ENCODE measurements around the gene MAP3K12.

The MAP3K12 gene

DNA sequence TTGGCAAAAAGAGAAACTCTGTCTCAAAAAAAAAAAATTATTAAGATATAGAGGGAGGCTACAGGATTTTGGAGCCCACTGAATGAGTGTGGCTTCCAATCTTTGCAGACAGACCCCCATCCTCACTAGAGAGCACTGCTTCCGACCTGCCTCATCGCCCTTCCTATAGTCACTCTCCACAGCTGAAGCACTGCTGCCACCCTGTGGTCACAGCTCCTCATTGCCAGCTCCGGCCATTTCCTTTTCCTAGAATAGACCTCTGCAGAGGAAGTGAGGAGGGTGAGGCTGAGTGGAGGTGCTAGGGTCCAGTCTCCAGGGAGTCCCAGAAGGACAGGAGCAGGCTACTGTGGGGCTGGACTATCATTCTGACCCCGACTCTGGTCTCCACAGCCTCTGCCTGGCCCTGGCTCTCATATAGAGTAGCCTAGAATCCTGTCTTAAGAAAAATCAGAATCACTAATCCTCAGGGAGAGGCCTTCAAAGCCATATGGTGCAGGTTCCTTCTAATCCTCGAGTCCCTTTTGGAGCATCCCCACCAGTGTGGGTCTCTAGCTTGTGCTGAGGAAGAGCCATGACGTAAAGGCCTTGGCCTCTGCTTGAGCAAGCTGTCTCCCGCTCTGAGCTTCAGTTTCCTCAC is 9.4 kb upstream of the MAP3K12 start:
- DNase-seq: peak; percentile 87

DNA sequence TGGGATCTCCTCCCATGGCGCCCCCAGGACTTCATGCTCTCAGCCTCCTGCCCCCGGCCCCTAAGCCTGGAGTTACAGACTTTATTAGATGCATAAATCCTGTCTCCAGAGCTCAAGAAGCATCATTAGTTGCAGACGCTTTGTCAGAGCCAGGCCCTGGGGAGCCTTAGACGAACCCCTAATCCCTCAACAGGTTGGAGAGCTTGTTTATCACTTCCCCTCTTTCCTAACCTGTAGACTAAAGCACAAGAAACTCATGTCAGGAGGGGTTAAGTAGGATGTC is 8.3 kb upstream of the MAP3K12 start:
- no peak for DNase-seq

DNA sequence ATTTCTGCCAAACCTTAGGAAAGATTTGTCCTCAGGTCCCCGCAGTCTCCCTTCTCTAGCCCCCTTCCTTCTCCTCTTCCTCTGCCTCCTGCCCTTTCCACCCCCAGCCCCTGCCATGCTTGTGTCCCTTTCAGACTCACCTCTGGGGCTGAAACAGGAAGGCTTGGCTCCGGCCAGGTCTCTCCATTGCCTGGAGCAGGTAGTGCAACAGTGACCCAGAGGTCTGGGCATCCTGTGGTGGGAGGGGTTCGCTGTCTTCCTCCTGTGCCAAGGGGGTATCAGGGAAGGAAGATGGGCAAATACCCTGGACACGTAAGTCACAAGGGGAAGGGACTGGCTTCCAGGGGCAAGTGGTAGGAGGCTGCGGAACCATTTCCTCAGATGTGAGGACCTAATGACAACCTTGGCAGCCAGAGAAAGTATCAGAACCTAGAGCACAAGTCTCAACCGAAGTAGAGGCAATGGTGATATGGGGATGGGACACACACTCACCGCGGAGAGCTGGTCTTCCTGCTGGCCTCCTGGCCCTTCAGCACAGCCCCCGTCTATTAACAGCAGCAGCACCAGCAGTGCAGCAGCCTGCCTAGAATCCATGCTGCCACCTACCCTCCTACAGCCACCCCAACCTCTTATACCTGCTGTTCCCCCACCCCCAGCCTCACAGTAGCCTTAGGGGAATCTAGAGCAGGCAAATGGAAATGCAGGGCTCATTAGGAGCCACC is 7.8 kb upstream of the MAP3K12 start, which contains the start of gene NPFF:
NPFF (minus strand) TSS at position 604 of the 722 bp plus-strand sequence; CDS start at position 594, 10 bp downstream.
- no peak for DNase-seq

DNA sequence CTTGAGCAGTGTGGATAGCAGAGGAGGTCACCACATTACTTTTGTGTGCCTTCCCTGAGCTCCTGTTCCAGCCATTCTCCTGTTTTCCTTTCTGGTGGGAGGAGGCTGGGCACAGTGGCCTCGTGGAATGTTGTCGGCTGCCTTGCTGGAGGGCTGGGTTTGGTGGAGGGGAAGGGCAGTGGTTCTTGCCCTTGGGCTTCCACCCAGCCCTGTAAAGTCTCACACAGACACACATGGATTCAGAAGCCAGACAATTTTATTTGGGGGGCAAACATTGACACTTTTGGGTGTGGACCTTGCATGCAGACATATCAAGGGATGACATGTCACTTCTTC is 7.2 kb upstream of the MAP3K12 start:
- no peak for DNase-seq

DNA sequence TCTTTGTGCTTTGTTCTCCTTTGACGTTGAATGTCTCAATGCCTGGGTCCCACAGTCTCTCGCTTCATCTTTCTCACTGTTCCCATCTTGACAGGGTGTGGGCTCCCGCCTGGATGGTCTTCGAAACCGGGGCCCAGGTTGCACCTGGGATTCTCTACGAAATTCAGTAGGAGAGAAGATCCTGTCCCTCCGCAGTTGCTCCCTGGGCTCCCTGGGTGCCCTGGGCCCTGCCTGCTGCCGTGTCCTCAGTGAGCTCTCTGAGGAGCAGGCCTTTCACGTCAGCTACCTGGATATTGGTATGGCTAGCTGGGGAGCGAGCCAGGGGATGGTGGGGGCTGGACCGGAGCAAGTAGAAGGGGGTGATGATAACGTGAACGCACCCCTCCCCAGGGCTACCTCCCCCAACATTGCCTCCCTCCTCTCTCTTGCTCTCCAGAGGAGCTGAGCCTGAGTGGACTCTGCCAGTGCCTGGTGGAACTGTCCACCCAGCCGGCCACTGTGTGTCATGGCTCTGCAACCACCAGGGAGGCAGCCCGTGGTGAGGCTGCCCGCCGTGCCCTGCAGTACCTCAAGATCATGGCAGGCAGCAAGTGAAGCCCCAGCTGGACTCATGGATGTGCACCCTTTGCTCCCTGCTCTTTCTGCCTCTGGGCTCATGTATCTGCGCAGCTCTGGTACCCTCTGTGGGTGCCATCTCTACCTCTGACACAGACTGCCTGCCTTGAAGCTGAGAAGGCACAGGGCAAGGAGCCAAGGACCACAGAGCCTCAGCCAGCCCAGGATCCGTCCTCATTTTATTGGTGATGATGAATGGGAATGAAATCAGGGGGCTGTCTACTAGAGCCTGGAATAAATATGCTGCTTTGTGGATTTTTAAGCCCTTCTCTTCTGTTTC is 6.5 kb upstream of the MAP3K12 start:
- DNase-seq: no peak

DNA sequence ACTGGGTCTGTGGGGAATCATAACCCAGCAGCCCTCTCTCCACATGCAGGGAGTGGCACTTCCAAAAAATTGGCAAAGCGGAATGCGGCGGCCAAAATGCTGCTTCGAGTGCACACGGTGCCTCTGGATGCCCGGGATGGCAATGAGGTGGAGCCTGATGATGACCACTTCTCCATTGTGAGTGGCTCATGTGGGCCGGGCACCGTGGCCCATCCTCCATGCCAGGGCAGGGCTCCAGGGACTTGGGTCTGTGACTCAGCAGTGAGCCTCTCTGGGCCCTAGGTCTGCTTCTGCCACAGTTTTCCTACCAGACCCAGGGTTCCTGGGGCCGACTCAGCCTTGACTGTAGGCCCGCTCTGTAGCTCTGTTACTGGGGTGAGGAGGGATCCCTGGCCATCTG is 5.8 kb upstream of the MAP3K12 start:
- DNase-seq: no peak

DNA sequence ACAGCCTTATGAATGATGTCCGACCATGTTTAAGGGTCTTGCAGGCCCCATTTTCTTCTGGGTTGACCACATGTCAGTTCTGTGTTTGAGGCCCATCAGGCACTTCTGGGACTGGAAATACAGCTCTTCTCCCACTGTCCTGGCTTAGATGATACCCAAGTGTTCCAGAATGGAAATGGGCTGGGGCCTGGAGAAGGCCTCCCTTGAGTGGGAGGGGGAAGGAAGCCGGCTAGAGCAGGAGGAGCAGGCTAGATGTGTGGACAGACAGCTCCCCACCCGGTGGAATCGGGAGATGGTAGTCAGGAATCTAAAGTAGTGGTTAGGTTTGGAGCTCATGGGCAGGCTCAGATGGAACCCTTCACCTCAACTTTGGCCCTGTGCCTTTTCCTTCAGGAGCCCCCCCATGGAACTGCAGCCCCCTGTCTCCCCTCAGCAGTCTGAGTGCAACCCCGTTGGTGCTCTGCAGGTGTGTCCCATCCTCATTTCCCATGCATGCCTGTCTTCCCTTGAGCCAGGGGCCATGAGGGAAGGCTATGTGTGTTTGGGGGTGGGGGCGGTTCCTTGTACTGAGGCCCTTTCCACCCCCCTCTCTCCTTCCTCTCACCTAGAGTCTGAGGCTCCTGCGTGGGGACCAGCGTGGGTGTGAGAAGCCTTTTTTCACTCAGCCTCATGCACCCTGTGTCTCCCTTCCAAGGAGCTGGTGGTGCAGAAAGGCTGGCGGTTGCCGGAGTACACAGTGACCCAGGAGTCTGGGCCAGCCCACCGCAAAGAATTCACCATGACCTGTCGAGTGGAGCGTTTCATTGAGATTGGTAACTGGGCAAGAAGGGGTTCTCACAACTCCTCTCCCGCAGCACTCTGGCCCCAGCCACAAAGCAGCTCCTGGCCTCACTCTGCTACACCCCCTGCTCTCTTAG is 5.0 kb upstream of the MAP3K12 start:
- no peak for DNase-seq

DNA sequence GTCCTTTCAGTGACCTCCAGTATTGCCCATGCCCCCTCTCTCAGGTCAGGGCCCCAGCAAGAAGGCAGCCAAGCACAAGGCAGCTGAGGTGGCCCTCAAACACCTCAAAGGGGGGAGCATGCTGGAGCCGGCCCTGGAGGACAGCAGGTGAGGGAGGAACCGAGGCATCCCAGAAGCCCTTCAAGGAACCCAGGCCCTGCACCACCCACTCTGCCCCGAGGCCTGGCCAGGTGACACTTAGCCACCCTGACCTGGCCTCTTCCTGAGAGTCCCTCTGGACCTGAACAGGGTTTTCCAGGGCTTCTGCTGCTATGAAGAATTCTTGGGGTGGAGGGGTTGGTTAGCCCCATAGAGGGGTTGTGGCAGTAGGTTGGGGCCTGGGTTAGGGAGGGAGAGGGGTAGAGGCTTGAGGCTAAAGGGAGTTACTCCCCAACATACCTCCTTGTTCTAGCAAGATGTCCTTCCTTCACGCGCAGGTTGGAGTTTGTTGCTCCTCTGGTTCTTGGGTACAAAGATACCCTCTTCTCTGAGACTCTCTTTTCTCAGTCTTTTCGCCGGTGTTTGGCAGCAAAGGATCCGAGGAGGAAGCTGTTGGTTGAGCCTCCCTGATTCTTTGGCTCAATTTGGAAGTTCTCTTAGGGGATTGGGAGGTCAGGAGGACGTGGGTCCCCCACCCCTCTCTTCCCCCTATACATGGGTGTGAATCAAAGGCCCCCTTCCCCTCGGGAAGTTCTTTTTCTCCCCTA is 3.9 kb upstream of the MAP3K12 start:
- no peak for DNase-seq

DNA sequence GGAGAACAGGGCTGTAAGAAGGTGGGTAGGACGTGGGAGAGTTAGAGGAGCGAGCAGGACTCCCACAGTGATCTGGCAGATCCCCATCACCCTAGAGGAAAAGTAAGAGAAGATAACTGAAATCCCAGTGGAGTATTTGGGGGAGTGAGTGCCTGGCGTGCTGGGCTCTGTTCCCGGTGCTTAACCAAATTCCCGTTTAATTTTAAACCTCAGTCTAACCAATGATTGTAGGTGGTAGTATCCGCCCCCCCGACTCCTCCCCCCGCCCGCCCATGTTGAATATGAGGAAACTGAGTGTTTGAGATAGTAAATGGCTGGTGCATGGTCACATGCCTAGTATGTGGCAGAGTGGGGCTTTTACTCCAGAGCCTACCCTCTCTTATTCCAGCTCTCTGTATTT is 3.1 kb upstream of the MAP3K12 start:
- DNase-seq: no peak

DNA sequence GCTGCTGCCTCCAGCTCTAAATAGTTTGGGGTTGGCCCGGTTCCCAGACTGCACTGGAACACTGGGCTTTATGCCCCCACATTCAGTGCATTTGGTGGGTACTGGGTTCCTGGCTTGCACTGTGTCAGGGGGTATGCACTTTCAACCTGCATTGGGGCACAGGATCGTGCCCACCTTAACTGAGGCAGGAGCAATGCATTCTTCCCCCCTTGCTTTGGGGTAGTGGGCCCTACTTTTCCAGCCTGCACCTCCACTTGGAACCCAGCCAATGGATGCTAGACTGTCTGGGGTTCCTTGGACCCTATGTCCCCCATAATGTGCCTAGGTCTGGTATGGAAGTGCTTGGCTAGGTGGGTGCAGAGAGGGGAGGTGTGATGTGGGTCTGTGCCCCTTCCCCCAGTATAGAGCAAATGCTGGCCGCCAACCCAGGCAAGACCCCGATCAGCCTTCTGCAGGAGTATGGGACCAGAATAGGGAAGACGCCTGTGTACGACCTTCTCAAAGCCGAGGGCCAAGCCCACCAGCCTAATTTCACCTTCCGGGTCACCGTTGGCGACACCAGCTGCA is 2.4 kb upstream of the MAP3K12 start:
- no peak for DNase-seq

DNA sequence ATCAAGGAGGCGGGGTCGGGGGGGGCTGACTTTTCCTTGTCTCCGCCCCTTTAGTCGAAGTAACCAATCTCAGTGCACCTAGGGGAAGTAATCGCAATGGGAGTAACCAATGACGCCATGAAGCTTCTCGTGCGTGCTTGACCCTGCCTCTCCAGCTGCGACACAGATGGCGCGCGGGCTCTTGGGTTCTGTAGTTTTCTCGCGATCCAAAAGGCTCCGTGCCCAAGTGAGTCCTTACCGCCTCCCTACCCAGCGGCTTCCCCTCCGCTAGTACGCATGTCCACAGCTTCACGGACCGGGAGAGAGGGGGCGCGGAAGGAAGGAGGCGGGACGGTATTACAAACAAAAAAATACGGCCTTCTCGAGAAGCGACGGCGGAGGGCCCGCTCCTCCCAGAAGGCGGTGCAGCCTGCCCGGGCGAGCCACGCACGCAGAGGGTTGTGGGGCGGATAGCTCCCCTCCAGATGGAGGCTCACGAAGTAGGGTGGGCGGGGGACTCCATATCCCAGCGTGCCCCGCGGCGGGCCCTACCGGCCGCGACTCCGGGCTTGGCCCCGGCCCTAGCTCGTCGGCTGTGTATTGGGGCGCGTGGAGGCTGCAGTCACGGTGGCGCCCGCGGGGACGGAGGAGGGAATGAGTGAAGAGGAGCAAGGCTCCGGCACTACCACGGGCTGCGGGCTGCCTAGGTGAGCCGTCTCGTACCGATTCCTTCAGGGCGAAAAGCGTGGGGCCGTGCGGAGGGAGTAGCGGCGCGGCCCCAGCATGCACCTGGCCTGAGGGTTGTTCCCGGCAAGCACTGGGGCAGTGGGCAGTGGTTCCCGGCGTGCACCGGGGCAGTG is 1.7 kb upstream of the MAP3K12 start, which contains the start of gene TARBP2:
TARBP2 (plus strand) TSS at position 508 of the 839 bp plus-strand sequence; CDS start at position 634, 126 bp downstream.
- DNase-seq: peak; percentile 100

DNA sequence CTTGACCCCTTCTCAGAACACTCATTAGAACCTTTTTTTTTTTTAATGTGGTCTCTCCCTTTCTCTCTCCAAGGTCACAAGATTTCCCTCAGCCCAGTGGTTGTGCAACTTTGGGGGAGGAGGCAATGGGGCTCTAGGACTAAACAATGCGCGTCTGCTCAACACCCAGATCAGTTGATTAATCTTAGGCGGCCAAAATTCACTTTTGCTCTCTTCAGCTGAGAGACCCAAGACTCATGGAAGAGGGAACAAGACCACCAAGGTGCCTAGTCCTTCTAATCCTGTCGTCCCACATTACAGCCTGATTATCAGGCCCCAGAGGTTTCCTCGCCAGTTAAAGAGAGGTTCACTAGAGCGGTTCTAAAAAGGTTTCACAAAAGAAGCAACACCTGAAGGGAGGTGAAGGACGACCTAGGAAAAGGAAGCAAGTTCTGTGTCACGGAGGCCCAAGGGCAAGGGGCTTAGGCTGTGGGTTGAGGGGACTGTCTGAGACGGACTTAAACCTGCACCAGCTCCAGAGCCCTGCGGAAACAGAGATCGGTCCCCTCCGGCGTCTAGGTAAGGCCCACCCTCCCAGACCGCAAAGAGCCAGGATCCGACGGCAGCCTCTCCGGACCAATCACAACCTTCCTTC is 1.0 kb upstream of the MAP3K12 start:
- peak; percentile 70 for DNase-seq

DNA sequence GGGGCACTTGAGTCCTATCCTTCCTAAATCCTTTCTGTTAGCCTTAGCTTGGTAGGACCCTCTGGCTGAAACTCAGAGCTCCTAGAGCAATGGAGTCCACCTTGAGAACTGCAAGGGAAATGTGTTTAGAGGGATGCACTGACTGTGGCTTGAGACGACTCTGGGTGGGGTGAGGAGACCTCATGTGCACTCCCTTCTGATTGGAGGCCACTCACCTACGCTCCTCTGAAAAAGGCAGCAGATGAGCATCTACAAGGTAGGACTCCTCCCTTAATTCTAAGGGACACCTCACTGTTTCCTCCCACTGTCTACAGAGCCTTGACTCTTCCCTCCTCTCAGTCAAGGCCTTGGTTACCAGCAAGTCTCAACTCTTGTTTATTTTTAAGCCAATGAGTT is 1.0 kb downstream of the MAP3K12 start:
- DNase-seq: no peak

DNA sequence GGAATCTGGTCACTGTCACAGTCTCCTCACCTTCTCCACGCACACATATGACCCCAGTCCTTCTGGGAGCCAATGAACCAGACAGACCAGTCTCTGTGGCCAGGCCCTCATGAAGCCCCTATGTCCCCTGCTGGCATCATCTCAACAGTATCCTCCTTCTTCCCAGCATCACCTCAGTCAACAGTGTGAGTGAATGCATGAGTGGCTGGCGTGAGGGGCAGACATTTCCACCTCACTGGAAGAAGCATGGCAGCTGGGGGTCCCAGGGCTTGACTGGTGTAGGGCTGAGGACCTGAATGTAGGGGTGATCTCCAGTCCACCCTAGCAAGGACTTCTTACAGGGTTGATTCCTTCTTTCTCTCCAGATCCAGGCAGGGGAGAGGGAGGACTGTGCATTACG is 1.8 kb downstream of the MAP3K12 start:
- DNase-seq: no peak

DNA sequence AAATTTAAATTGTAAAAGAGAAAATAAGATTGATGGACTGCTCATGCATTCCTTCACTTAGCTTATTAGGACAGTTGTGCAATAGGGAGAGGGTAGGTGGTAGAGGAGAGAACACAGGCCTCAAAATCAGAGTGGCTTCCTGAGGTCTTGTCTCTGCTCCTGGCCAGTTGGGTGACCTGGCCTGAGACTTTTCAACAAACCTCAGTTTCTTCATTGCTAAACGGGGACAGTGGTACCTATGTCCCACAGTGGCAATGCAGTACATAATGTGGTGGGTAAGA is 2.6 kb downstream of the MAP3K12 start:
- DNase-seq: no peak

DNA sequence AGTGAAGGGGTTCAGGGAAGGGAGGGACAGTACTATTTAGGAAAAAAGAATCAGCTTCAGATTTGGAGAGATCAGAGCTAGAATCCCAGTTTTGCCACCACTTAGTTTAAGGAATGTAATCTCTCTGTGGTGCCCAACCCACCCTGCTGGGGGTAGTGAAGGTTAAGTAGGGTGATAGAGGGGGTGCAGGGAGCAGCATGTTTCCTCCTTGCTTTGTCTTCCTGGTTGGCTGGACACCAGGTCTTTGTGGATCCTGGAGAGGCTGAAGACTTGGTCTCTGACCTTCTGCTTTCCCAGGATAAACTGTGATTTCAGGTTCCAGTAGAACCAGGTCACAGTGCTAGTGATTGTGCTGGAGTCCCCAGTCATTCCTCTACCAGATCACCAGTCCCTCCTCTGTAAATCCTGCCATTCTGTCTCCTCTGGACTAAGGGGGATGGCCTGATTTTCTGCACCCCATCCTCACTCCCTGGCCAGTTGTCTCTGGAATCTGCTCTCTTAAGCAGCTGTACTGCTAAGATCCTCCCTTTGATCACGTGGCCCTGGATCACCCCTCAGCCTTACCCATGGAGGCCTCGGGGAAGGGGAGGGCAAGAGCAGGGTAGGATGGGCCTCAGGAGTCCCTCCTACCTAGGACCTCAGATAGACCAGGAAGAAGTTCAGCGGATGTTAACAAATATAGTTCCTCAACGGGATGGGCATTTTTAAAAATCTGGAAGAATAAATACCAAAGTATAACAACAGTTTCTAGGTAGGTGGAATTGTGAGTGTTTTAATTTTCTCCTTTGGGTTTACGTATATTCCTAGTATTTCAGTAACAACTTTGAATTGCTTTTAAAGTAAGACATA is 3.1 kb downstream of the MAP3K12 start:
- peak; percentile 43 for DNase-seq

DNA sequence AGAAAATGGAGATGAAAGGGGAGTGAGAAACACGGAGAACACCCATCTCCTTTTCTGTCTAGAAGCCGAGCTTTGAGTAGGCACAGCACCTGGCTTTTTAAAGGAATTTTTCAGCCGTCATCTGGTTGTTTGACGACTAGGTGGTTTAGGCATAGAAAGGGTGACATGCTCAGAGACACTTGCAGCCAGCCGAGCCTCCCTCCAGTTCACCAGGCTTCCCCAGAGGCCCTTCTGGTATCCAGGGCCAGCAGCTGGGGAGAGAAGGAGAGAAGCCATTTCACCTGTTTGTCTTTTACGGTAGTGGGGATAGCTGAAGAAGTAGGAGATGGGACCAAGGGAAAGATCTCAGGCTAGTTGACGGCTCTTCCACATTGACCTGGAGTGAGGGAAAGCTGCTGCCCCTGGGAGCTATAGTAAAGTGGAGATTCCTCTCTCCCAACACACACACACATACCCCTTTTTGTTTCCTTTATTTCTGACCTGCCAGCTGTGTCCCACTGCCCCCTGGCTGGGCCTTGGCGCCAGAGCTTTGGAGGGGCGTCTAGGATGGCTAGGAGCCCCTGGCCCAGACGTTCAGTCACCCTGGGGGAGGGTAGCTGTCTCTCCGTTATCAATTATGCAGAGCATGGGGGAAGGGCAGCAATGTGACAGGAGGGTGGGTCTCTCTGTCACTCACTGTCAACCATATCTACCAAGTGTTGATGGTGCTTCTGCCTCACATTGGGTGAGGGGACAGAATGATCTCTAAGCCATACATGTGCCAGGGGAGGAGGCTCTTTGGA is 5.5 kb downstream of the MAP3K12 start:
- DNase-seq: no peak

DNA sequence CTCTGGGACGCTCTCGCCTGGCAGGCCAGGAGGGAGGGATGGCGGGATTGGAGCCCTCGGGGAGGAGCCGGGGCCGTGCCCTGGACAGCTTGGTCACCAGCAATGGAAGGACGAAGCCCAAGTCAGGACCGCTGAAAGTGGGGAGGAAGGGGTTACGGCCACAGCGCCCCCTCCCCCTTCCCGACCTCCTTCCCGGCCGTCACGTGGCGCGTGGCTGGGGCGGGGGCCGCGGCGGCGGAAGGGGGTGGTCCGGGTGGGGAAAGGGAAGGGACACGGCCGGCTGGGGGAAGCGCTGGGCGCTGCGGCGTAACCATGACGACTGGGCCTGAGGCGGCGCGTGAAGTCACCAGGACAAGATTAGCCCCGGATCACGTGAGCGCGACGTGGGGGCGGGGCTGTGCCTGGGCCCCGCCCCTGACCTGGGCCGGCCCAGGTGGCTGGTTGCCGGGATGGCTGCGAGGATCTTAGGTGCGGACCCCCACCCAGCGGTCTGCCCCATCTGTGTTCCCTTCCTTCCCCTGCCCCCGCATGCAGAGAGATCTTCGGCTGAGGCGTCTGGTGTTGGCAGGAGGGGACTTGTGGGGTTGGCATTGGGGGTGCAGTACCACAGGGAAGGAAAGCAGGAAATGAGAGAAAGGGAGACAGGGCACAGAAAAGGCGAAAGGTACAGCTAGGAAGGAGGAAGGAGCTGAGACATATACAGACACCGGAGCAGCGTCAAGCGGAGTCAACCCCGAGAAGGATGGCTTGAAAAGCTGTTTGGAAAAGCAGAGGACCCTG is 6.2 kb downstream of the MAP3K12 start:
- DNase-seq: peak; percentile 85
